Keratinocyte (primary cell): ENCODE results near the gene ESM1. TPM values are rescaled to one million over a fixed set of nuclear protein-coding genes. Genes with fewer than 3 reads are reported as not detected.

Experiments used
- DNase-seq: peaks from one replicate; pipeline ENCODE4 v3.0.0-alpha.2; 2011; ENCODE audit warnings: low read depth, missing footprints, low spot score
- FAIRE-seq: peaks from 2 replicates; lab custom pipeline; 2011; peaks lifted over from hg19 to GRCh38; lab: Jason Lieb, UNC
- H2AFZ ChIP-seq: 2 replicates; pipeline ENCODE4 v1.6.0; 2012; ENCODE audit warnings: low read length, control low read depth, inconsistent platforms; ENCODE audit not compliant: control insufficient read depth
- H3K27ac ChIP-seq: 2 replicates; pipeline ENCODE4 v1.5.1; 2011; ENCODE audit warnings: low read length; ENCODE audit not compliant: control insufficient read depth, insufficient read depth
- H3K27me3 ChIP-seq: 3 replicates; pipeline ENCODE4 v1.6.0; 2011; ENCODE audit warnings: low read length; ENCODE audit not compliant: control insufficient read depth, insufficient read depth; ENCODE audit errors: extremely low read depth
- H3K36me3 ChIP-seq, 2 experiments: 2 replicates in 1 of 2; 3 replicates in 1 of 2; pipeline ENCODE4 v1.5.1; 2011; ENCODE audit warnings: low read length in 2 of 2, mild to moderate bottlenecking in 1 of 2; ENCODE audit not compliant: control insufficient read depth in 2 of 2, insufficient read depth in 2 of 2; ENCODE audit errors: extremely low read depth in 1 of 2
- H3K4me1 ChIP-seq: 3 replicates; pipeline ENCODE4 v1.5.1; 2011; ENCODE audit warnings: low read length; ENCODE audit not compliant: control insufficient read depth, insufficient read depth; ENCODE audit errors: extremely low read depth
- H3K4me2 ChIP-seq: 3 replicates; pipeline ENCODE4 v1.6.0; 2011; ENCODE audit warnings: low read depth, low read length; ENCODE audit not compliant: control insufficient read depth, insufficient read depth; ENCODE audit errors: extremely low read depth
- H3K4me3 ChIP-seq, 3 experiments: fragments of 200-600 bp in 1 of 3; sonication (generic) in 1 of 3; 2 replicates in 2 of 3; 3 replicates in 1 of 3; pipeline ENCODE4 v1.5.1; 2011 to 2016; ENCODE audit warnings: low read length in 3 of 3, mild to moderate bottlenecking in 3 of 3, control low read depth in 2 of 3, inconsistent platforms in 1 of 3, low read depth in 1 of 3, mixed read lengths in 1 of 3, mixed run types in 1 of 3, moderate library complexity in 1 of 3; ENCODE audit not compliant: control insufficient read depth in 2 of 3, insufficient read depth in 2 of 3; ENCODE audit errors: extremely low read depth in 1 of 3
- H3K79me2 ChIP-seq: 2 replicates; pipeline ENCODE4 v1.6.0; 2012; ENCODE audit warnings: low read length; ENCODE audit not compliant: control insufficient read depth, insufficient read depth
- H3K9ac ChIP-seq: 3 replicates; pipeline ENCODE4 v1.6.0; 2011; ENCODE audit warnings: low read length; ENCODE audit not compliant: control insufficient read depth, insufficient read depth; ENCODE audit errors: extremely low read depth
- H3K9me1 ChIP-seq: 3 replicates; pipeline ENCODE4 v1.6.0; 2011; ENCODE audit warnings: low read length; ENCODE audit not compliant: control insufficient read depth, insufficient read depth; ENCODE audit errors: extremely low read depth
- H3K9me3 ChIP-seq: 2 replicates; pipeline ENCODE4 v1.5.1; 2012; ENCODE audit warnings: low read depth, low read length; ENCODE audit not compliant: control insufficient read depth
- H4K20me1 ChIP-seq: 3 replicates; pipeline ENCODE4 v1.6.0; 2011; ENCODE audit warnings: low read length; ENCODE audit not compliant: control insufficient read depth, insufficient read depth; ENCODE audit errors: extremely low read depth
- EZH2 ChIP-seq: IDR thresholded peaks from one replicate; pipeline ENCODE4 v1.6.1; 2012; ENCODE audit warnings: inconsistent platforms, mild to moderate bottlenecking, low read length, moderate library complexity
- dilution Hi-C: fragments of 300-500 bp; cut with MboI; formaldehyde crosslinking; loops from one replicate; pipeline ENCODE4 v1.7.0; 2020; ENCODE audit warnings: low sequenced_read_pairs; ENCODE audit not compliant: extremely low pct_ligation_motif_present
- polyA plus RNA-seq, 5 experiments: library from polyadenylated mRNA; depleted of rRNA in 3 of 5; stranded (reverse) in 3 of 5; stranded (forward) in 1 of 5; unstranded in 1 of 5; fragments of >200 nt; gene quantifications; 1 replicate in 1 of 5; 2 replicates in 3 of 5; 3 replicates in 1 of 5; pipeline versions ENCODE4 v1.2.1 to v1.2.3, GENCODE V29; 2011 to 2012; ENCODE audit warnings: missing spikeins in 2 of 5, low read depth in 1 of 5, low replicate concordance in 1 of 5
- TF ChIP-seq, protein P1 (sequence below), 3 experiments: IDR thresholded peaks in 1 of 3; conservative IDR thresholded peaks in 1 of 3; optimal IDR thresholded peaks in 1 of 3; 2 replicates in 2 of 3; 3 replicates in 1 of 3; pipeline versions ENCODE3 to v1.5.1; 2011; ENCODE audit warnings: low read length in 3 of 3, mild to moderate bottlenecking in 3 of 3, moderate library complexity in 2 of 3, control low read depth in 1 of 3, inconsistent platforms in 1 of 3; ENCODE audit not compliant: insufficient read depth in 2 of 3; ENCODE audit errors: extremely low read depth in 1 of 3

ESM1 gene
- polyA plus RNA-seq, 1 donor (not counting 4 experiments of a cell fraction or from before 2014, with no cell fraction given): 0.07 TPM

DNA sequence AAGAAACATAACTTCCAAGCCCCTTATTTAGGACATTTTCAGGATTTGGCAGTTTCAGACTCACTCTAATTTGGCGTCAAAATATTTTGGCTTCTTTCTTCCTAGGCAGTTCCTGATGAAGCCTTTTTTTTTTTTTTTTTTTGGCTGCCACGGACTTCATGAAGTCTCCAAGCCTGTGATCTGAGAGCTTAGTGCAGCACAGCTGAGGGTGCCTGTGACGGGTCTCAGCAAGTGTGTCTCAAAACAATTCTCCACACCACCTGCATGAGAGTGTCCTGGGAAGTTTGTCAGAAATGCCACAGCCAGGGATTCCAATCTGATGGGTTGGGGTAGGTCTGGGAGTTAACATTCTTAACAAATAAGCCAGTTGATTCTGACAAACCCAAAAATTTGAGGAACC lies 6.0 kb upstream of the ESM1 start:
- Histone ChIP-seq H3K9ac (no peak overlapping the region), H2AFZ (no peak overlapping the region), H3K4me3 (no peak overlapping the region)

DNA sequence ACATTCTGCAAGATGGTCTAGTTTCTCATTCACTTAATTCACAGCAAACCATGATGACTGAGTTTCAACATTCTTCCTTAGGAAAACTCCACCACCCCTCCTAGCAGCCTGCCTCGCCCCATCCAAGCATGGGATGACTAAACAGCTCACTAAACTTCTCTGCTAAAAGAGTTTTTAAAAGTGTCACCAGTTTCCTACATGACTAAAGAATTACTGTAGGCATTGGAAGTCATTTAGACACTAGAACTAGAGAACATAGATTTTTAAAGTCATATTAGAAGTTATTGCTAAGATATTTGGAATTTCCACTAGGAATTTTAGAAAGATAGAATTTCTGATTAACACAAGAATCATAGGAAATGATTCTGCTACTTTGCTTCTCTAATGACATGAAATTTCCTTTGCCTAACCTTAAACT lies 5.5 kb upstream of the ESM1 start:
- no peak for TF ChIP-seq EZH2
- TF ChIP-seq, protein P1, sequence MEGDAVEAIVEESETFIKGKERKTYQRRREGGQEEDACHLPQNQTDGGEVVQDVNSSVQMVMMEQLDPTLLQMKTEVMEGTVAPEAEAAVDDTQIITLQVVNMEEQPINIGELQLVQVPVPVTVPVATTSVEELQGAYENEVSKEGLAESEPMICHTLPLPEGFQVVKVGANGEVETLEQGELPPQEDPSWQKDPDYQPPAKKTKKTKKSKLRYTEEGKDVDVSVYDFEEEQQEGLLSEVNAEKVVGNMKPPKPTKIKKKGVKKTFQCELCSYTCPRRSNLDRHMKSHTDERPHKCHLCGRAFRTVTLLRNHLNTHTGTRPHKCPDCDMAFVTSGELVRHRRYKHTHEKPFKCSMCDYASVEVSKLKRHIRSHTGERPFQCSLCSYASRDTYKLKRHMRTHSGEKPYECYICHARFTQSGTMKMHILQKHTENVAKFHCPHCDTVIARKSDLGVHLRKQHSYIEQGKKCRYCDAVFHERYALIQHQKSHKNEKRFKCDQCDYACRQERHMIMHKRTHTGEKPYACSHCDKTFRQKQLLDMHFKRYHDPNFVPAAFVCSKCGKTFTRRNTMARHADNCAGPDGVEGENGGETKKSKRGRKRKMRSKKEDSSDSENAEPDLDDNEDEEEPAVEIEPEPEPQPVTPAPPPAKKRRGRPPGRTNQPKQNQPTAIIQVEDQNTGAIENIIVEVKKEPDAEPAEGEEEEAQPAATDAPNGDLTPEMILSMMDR (optimal IDR thresholded peaks at IDR 0.05 in 1 of 3, IDR thresholded peaks at IDR 0.05 in 1 of 3, conservative IDR thresholded peaks at IDR 0.05 in 1 of 3; ENCODE audit: extremely low read depth in 1 of 3, insufficient read depth in 2 of 3, low read length in 3 of 3): no peak
- H3K9ac ChIP-seq: no peak overlapping the region
- H3K36me3 ChIP-seq: no peaks in the 10 kb centered on the region
- peaks cover 21% of the 10 kb centered on the region for H3K4me1 ChIP-seq
- no peaks in the 10 kb centered on the region for H3K27me3 ChIP-seq
- DNase-seq: no peak
- H4K20me1 ChIP-seq: no peaks in the 10 kb centered on the region
- H3K79me2 ChIP-seq: no peaks in the 10 kb centered on the region
- dilution Hi-C loops: no loop called here
- H3K4me2 ChIP-seq: peak overlapping the region; percentile 6
- H2AFZ ChIP-seq: no peak overlapping the region
- H3K27ac ChIP-seq: no peak overlapping the region
- no peaks in the 10 kb centered on the region for H3K9me1 ChIP-seq
- no peaks in the 10 kb centered on the region for H3K9me3 ChIP-seq
- H3K4me3 ChIP-seq: no peak overlapping the region
- peak; percentile 36 for FAIRE-seq

More for the DNA sequence above, 6.0 kb upstream of the ESM1 start:
- no peaks in the 10 kb centered on the region for H3K9me1 ChIP-seq
- no peaks in the 10 kb centered on the region for H4K20me1 ChIP-seq
- FAIRE-seq: no peak
- dilution Hi-C loops: no loop called here
- no peak for TF ChIP-seq EZH2
- TF ChIP-seq, protein P1 (optimal IDR thresholded peaks at IDR 0.05 in 1 of 3, IDR thresholded peaks at IDR 0.05 in 1 of 3, conservative IDR thresholded peaks at IDR 0.05 in 1 of 3; ENCODE audit: extremely low read depth in 1 of 3, insufficient read depth in 2 of 3, low read length in 3 of 3): no peak
- H3K27me3 ChIP-seq: no peaks in the 10 kb centered on the region
- no peaks in the 10 kb centered on the region for H3K36me3 ChIP-seq
- no peaks in the 10 kb centered on the region for H3K79me2 ChIP-seq
- H3K4me1 ChIP-seq: peaks cover 16% of the 10 kb centered on the region
- no peak overlapping the region for H3K4me2 ChIP-seq
- no peaks in the 10 kb centered on the region for H3K9me3 ChIP-seq
- no peak overlapping the region for H3K27ac ChIP-seq
- DNase-seq: no peak
